GM12874 (cell line): Measurements from ENCODE around the gene TBC1D22A.

Source experiments
- CTCF ChIP-seq: IDR thresholded peaks from 2 replicates; pipeline ENCODE4 v1.5.1; 2011; ENCODE audit warnings: low read depth, mild to moderate bottlenecking, control low read depth, low read length, moderate library complexity; ENCODE audit not compliant: insufficient read depth

The TBC1D22A gene

GRCh38 chr22:46800102-46800857 lies 37.8 kb downstream of the TBC1D22A start:
- no peak for TF ChIP-seq CTCF

- no peak for TF ChIP-seq CTCF
Observed at GRCh38 chr22:46801331-46801811, 38.9 kb downstream of the TBC1D22A start.

- TF ChIP-seq CTCF: no peak
Observed at GRCh38 chr22:46801826-46802607, 39.6 kb downstream of the TBC1D22A start.

GRCh38 chr22:46802608-46803027 lies 40.2 kb downstream of the TBC1D22A start:
- TF ChIP-seq CTCF: no peak

GRCh38 chr22:46803031-46803880 lies 40.8 kb downstream of the TBC1D22A start:
- TF ChIP-seq CTCF: peak; percentile 99

- no peak for TF ChIP-seq CTCF
Observed at GRCh38 chr22:46803936-46804335, 41.5 kb downstream of the TBC1D22A start.

- TF ChIP-seq CTCF: no peak
Observed at GRCh38 chr22:46806794-46807193, 44.3 kb downstream of the TBC1D22A start.
